HCT116 (cell line): Measurements from ENCODE around the gene AZIN2. TPM values are rescaled to one million over a fixed set of nuclear protein-coding genes. Genes with fewer than 3 reads are reported as not detected.

Experiments used
- ATAC-seq: fragments of 200-7000 bp; cut with Tn5 transposase; 2 replicates; pipeline ENCODE4 v1.9.1; 2020; ENCODE audit warnings: mild to moderate bottlenecking, moderate library complexity
- BruUV-seq: library from RNA; stranded (reverse); fragments of 400-500 nt; replicated peaks from 2 replicates; lab custom pipeline; 2021; lab: Mats Ljungman, UMichigan
- CTCF ChIA-PET: fragments of 300-600 bp; sonication (Branson Sonifier 250); formaldehyde crosslinking; loops from one replicate; lab custom pipeline; 2021; ENCODE audit warnings: antibody characterized with exemption; lab: Charles Lee
- POLR2A ChIA-PET: fragments of 300-600, 350-600 bp; sonication (Branson Sonifier 250); formaldehyde crosslinking; loops from one replicate; lab custom pipeline; 2021; ENCODE audit warnings: antibody characterized with exemption; lab: Charles Lee
- RAD21 ChIA-PET, 2 experiments: fragments of 300-600 bp; sonication (Branson Sonifier 250); formaldehyde crosslinking; loops; one replicate each; lab custom pipeline; 2023; ENCODE audit warnings: low total read pairs in 2 of 2; ENCODE audit not compliant: uncharacterized antibody in 2 of 2, unreplicated experiment in 2 of 2, low non-redundant PET in 1 of 2; lab: Charles Lee
- DNase-seq: peaks from one replicate; pipeline ENCODE4 v3.0.0-alpha.2; 2010; ENCODE audit warnings: low read depth, low spot score
- H2AFZ ChIP-seq: fragments of 200-600 bp; shearing (Covaris generic), sonication (generic); 2 replicates; pipeline ENCODE4 v1.6.1; 2017; ENCODE audit warnings: low read depth, mixed run types, mixed read lengths, antibody characterized with exemption, low read length; ENCODE audit not compliant: poor library complexity, severe bottlenecking
- H3K27ac ChIP-seq: 2 replicates; pipeline ENCODE4 v1.5.1; 2012; ENCODE audit warnings: low read depth, low read length
- H3K27me3 ChIP-seq: fragments of 200-600 bp; sonication (generic); 2 replicates; pipeline ENCODE4 v1.6.1; 2016; ENCODE audit warnings: mixed run types, low read length, mixed read lengths; ENCODE audit not compliant: insufficient read depth
- H3K36me3 ChIP-seq, 2 experiments: fragments of 200-500 bp in 1 of 2; fragments of 200-600 bp in 1 of 2; sonication (Bioruptor generic) in 1 of 2; sonication (generic) in 1 of 2; 2 replicates each; pipeline versions ENCODE4 v1.5.1 to v1.6.1; 2014 to 2016; ENCODE audit warnings: low read length in 2 of 2, inconsistent platforms in 1 of 2, mixed read lengths in 1 of 2, mixed run types in 1 of 2; ENCODE audit not compliant: insufficient read depth in 2 of 2, control insufficient read depth in 1 of 2
- H3K4me1 ChIP-seq, 2 experiments: fragments of 200-600 bp in 1 of 2; sonication (generic) in 1 of 2; 2 replicates each; pipeline versions ENCODE4 v1.5.1 to v1.6.1; 2012 to 2017; ENCODE audit warnings: low read length in 2 of 2, inconsistent platforms in 1 of 2, mild to moderate bottlenecking in 1 of 2, mixed read lengths in 1 of 2, mixed run types in 1 of 2, moderate library complexity in 1 of 2; ENCODE audit not compliant: insufficient read depth in 2 of 2, control insufficient read depth in 1 of 2
- H3K4me2 ChIP-seq: fragments of 200-600 bp; sonication (generic); 2 replicates; pipeline ENCODE4 v1.6.1; 2017; ENCODE audit warnings: mixed run types, low read length, mixed read lengths
- H3K4me3 ChIP-seq, 2 experiments: fragments of 200-600 bp in 1 of 2; sonication (generic) in 1 of 2; replicated peaks in 1 of 2; 2 replicates each; pipeline ENCODE4 v1.5.1; 2011 to 2016; ENCODE audit warnings: low read length in 2 of 2, control low read depth in 1 of 2, low read depth in 1 of 2, mild to moderate bottlenecking in 1 of 2, mixed read lengths in 1 of 2, mixed run types in 1 of 2
- H3K79me2 ChIP-seq: fragments of 200-600 bp; sonication (generic); 2 replicates; pipeline ENCODE4 v1.6.1; 2017; ENCODE audit warnings: mild to moderate bottlenecking, mixed run types, low read length, moderate library complexity, mixed read lengths; ENCODE audit not compliant: insufficient read depth
- H3K9ac ChIP-seq: fragments of 200-600 bp; sonication (generic); 2 replicates; pipeline ENCODE4 v1.6.1; 2016; ENCODE audit warnings: low read length, mixed read lengths
- H3K9me2 ChIP-seq: fragments of 200-600 bp; sonication (generic), shearing (Covaris generic); 2 replicates; pipeline ENCODE4 v1.6.1; 2017; ENCODE audit warnings: mixed run types, mild to moderate bottlenecking, moderate library complexity; ENCODE audit not compliant: insufficient read depth
- H3K9me3 ChIP-seq, 2 experiments: fragments of 200-500 bp in 1 of 2; fragments of 200-600 bp in 1 of 2; sonication (Bioruptor generic) in 1 of 2; sonication (generic) in 1 of 2; 2 replicates each; pipeline ENCODE4 v1.6.1; 2014 to 2017; ENCODE audit warnings: low read length in 2 of 2, mixed read lengths in 2 of 2, inconsistent platforms in 1 of 2, low read depth in 1 of 2, mild to moderate bottlenecking in 1 of 2, mixed run types in 1 of 2, moderate library complexity in 1 of 2; ENCODE audit not compliant: control insufficient read depth in 1 of 2, insufficient read depth in 1 of 2
- H4K20me1 ChIP-seq: fragments of 200-600 bp; sonication (generic), shearing (Covaris generic); 2 replicates; pipeline ENCODE4 v1.6.1; 2017; ENCODE audit warnings: mixed run types, mild to moderate bottlenecking, moderate library complexity; ENCODE audit not compliant: insufficient read depth
- CBX3 ChIP-seq: IDR thresholded peaks from 2 replicates; pipeline ENCODE4 v1.6.1; 2012; ENCODE audit warnings: low read depth
- EGR1 ChIP-seq: IDR thresholded peaks from 2 replicates; pipeline ENCODE4 v1.6.1; 2012; ENCODE audit warnings: low read depth
- ELF1 ChIP-seq: IDR thresholded peaks from 2 replicates; pipeline ENCODE4 v1.6.1; 2012; ENCODE audit warnings: low read depth, borderline replicate concordance
- EZH2phosphoT487 ChIP-seq: fragments of 200-600 bp; IDR thresholded peaks from 2 replicates; pipeline ENCODE4 v1.6.1; 2018; ENCODE audit warnings: antibody characterized with exemption, borderline replicate concordance
- SIN3A ChIP-seq: IDR thresholded peaks from 2 replicates; pipeline ENCODE4 v1.6.1; 2012; ENCODE audit warnings: low read depth
- TCF7L2 ChIP-seq: IDR thresholded peaks from 2 replicates; pipeline ENCODE4 v1.7.0; 2011; ENCODE audit warnings: borderline replicate concordance, inconsistent platforms; ENCODE audit not compliant: insufficient read depth, insufficient read length; ENCODE audit errors: extremely low read depth
- YY1 ChIP-seq: IDR thresholded peaks from 2 replicates; pipeline ENCODE4 v1.6.1; 2011; ENCODE audit warnings: low read length, low read depth, moderate library complexity, mild to moderate bottlenecking; ENCODE audit not compliant: insufficient replicate concordance; ENCODE audit errors: extremely low read depth
- ZNF274 ChIP-seq: fragments of 200-500 bp; sonication (Bioruptor generic); IDR thresholded peaks from 2 replicates; pipeline ENCODE4 v1.6.1; 2014; ENCODE audit warnings: mild to moderate bottlenecking, low read depth, low read length, inconsistent platforms
- intact Hi-C: fragments of 100-400 bp; cut with micrococcal nuclease; formaldehyde crosslinking; loops from 2 replicates; pipeline ENCODE4 v1.10.0; 2022
- total RNA-seq: library from RNA; stranded (reverse); gene quantifications from one replicate; pipeline ENCODE4 v1.2.1, GENCODE V29; 2021; ENCODE audit not compliant: unreplicated experiment
- TF ChIP-seq, protein P1 (sequence below): IDR thresholded peaks from 2 replicates; pipeline ENCODE4 v1.6.1; 2012
- TF ChIP-seq, protein P2 (sequence below): IDR thresholded peaks from 2 replicates; pipeline ENCODE4 v1.6.1; 2011; ENCODE audit warnings: mild to moderate bottlenecking, low read length, moderate library complexity; ENCODE audit not compliant: insufficient replicate concordance; ENCODE audit errors: extremely low read depth

AZIN2 gene
- total RNA-seq, 1 experiment from 2014 or later: 7.8 TPM

DNA sequence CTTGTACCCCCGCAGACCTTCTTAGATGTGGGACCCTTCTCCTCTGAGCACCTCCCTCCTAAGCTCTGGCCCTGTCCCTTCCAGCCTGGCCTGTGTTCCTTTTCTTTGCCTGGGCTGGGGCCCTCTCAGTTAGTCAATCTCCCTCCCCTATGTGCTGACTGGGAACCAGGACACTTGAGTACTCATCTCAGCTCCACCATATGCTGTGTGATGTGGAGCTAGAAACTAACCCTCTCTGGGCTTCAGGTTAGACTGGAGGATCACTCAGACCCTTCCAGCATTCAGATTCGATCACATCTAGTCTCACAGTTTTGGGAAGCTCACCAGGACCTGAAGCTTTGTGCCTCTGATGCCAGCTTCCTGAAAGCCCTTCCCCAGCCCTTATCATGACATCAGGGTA, 60.3 kb downstream of the AZIN2 start:
- no peak overlapping the region for H2AFZ ChIP-seq
- H3K4me2 ChIP-seq: no peak overlapping the region
- no peak for DNase-seq
- ChIA-PET POLR2A (no interaction called here), CTCF (interaction anchor here (1.9 kb wide), 1 partner anchor 14 kb away, joined by 9 read pairs; no protein-coding TSS in a partner anchor)
- H4K20me1 ChIP-seq: no peaks in the 10 kb centered on the region
- H3K79me2 ChIP-seq: no peaks in the 10 kb centered on the region
- no peaks in the 10 kb centered on the region for H3K27me3 ChIP-seq
- H3K9me3 ChIP-seq: no peaks in the 10 kb centered on the region
- no peak overlapping the region for H3K9ac ChIP-seq
- no TSS peak for BruUV-seq
- H3K4me1 ChIP-seq: no peaks in the 10 kb centered on the region
- ATAC-seq: no peak
- intact Hi-C loops: no loop called here
- no peaks in the 10 kb centered on the region for H3K9me2 ChIP-seq
- TF ChIP-seq ZNF274: no peak
- TF ChIP-seq TCF7L2: no peak
- TF ChIP-seq SIN3A: no peak
- no peak for TF ChIP-seq ELF1
- no peak for TF ChIP-seq YY1
- TF ChIP-seq EGR1: no peak
- TF ChIP-seq, protein P1, sequence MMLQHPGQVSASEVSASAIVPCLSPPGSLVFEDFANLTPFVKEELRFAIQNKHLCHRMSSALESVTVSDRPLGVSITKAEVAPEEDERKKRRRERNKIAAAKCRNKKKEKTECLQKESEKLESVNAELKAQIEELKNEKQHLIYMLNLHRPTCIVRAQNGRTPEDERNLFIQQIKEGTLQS: no peak
- no peak for TF ChIP-seq EZH2phosphoT487
- TF ChIP-seq, protein P2, sequence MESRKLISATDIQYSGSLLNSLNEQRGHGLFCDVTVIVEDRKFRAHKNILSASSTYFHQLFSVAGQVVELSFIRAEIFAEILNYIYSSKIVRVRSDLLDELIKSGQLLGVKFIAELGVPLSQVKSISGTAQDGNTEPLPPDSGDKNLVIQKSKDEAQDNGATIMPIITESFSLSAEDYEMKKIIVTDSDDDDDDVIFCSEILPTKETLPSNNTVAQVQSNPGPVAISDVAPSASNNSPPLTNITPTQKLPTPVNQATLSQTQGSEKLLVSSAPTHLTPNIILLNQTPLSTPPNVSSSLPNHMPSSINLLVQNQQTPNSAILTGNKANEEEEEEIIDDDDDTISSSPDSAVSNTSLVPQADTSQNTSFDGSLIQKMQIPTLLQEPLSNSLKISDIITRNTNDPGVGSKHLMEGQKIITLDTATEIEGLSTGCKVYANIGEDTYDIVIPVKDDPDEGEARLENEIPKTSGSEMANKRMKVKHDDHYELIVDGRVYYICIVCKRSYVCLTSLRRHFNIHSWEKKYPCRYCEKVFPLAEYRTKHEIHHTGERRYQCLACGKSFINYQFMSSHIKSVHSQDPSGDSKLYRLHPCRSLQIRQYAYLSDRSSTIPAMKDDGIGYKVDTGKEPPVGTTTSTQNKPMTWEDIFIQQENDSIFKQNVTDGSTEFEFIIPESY: no peak
- no peak for TF ChIP-seq CBX3
- TF ChIP-seq, all 23 proteins: peak for 0
- Histone ChIP-seq H3K27ac (no peak overlapping the region), H3K4me3 (no peak overlapping the region), H3K36me3 (no peaks in the 10 kb centered on the region)
- RAD21 ChIA-PET: no interaction called here
